HepG2 (cell line): Measurements from ENCODE around the gene ZNF597. TPM values are rescaled to one million over a fixed set of nuclear protein-coding genes. Genes with fewer than 3 reads are reported as not detected.

Experiments used
- EEA1 ChIP-seq: sonication (generic); formaldehyde crosslinking; IDR thresholded peaks from 2 replicates; pipeline ENCODE4 v1.5.1; 2020; ENCODE audit warnings: mild to moderate bottlenecking, missing genetic modification reagents, borderline replicate concordance
- FOSL1 ChIP-seq: sonication (generic); formaldehyde crosslinking; IDR thresholded peaks from 2 replicates; pipeline ENCODE4 v1.9.0; 2021; ENCODE audit warnings: missing genetic modification reagents, borderline replicate concordance
- GPN1 ChIP-seq: sonication (generic); formaldehyde crosslinking; IDR thresholded peaks from 2 replicates; pipeline ENCODE4 v1.5.1; 2020; ENCODE audit warnings: missing genetic modification reagents, borderline replicate concordance
- HNRNPL ChIP-seq: fragments of 200-400 bp; formaldehyde crosslinking; IDR thresholded peaks from 2 replicates; pipeline ENCODE4 v1.6.1; 2017; ENCODE audit warnings: mild to moderate bottlenecking, low read depth, low read length
- KMT2A ChIP-seq: sonication (generic); formaldehyde crosslinking; IDR thresholded peaks from 2 replicates; pipeline ENCODE4 v1.4.0; 2020; ENCODE audit warnings: missing genetic modification reagents
- NKX3-1 ChIP-seq: sonication (generic); formaldehyde crosslinking; IDR thresholded peaks from 2 replicates; pipeline ENCODE4 v1.5.0; 2020; ENCODE audit warnings: missing genetic modification reagents
- RFXAP ChIP-seq: sonication (generic); formaldehyde crosslinking; IDR thresholded peaks from 2 replicates; pipeline ENCODE4 v1.4.0; 2020; ENCODE audit warnings: missing genetic modification reagents, borderline replicate concordance
- SATB2 ChIP-seq: sonication (generic); formaldehyde crosslinking; IDR thresholded peaks from 2 replicates; pipeline ENCODE4 v1.5.0; 2020; ENCODE audit warnings: missing genetic modification reagents
- SOX13 ChIP-seq, 3 experiments: fragments of 450-650 bp in 1 of 3; sonication (generic) in 1 of 3; formaldehyde crosslinking in 1 of 3; IDR thresholded peaks in 2 of 3; conservative IDR thresholded peaks in 1 of 3; 2 replicates each; pipeline versions ENCODE4 v1.5.0 to v1.6.1; 2016 to 2020; ENCODE audit warnings: antibody characterized with exemption in 1 of 3, mild to moderate bottlenecking in 1 of 3, missing compliant biosample characterization in 1 of 3, missing genetic modification reagents in 1 of 3, moderate library complexity in 1 of 3
- ZNF678 ChIP-seq: sonication (generic); formaldehyde crosslinking; IDR thresholded peaks from 2 replicates; pipeline ENCODE4 v1.4.0; 2020; ENCODE audit warnings: mild to moderate bottlenecking, missing genetic modification reagents
- ZNF790 ChIP-seq: sonication (generic); formaldehyde crosslinking; IDR thresholded peaks from 2 replicates; pipeline ENCODE4 v1.8.0; 2022; ENCODE audit warnings: missing genetic modification reagents, mild to moderate bottlenecking, borderline replicate concordance
- ZNF883 ChIP-seq: sonication (generic); formaldehyde crosslinking; IDR thresholded peaks from 2 replicates; pipeline ENCODE4 v1.5.1; 2020; ENCODE audit warnings: mild to moderate bottlenecking, missing genetic modification reagents; ENCODE audit errors: not compliant biosample characterization
- polyA plus RNA-seq, 8 experiments: library from polyadenylated mRNA; depleted of rRNA in 3 of 8; stranded (reverse) in 7 of 8; unstranded in 1 of 8; fragments of >200 nt; fragmentation: Illumina TruSeq in 4 of 8; extraction: Trizol in 4 of 8; gene quantifications; 2 replicates each; pipeline versions ENCODE4 v1.2.1 to v1.2.3, GENCODE V29; 2011 to 2016; ENCODE audit warnings: low read depth in 4 of 8, missing spikeins in 1 of 8, mixed read lengths in 1 of 8; ENCODE audit not compliant: insufficient read depth in 1 of 8
- total RNA-seq, 5 experiments: library from RNA; depleted of rRNA; stranded (reverse); fragments of >200 nt; fragmentation: Illumina TruSeq; extraction: Trizol; gene quantifications; 2 replicates each; pipeline ENCODE4 v1.2.3, GENCODE V29; 2016; ENCODE audit warnings: low read depth in 1 of 5
- TF ChIP-seq, protein P1 (sequence below): IDR thresholded peaks from 2 replicates; pipeline ENCODE4 v1.6.1; 2016; ENCODE audit warnings: missing genetic modification reagents, missing compliant biosample characterization
- TF ChIP-seq, protein P2 (sequence below): sonication (generic); formaldehyde crosslinking; IDR thresholded peaks from 2 replicates; pipeline ENCODE4 v1.8.0; 2022; ENCODE audit warnings: missing genetic modification reagents, mild to moderate bottlenecking, inconsistent platforms, borderline replicate concordance
- TF ChIP-seq, protein P3 (sequence below): sonication (generic); formaldehyde crosslinking; IDR thresholded peaks from 2 replicates; pipeline ENCODE4 v1.4.0; 2020; ENCODE audit warnings: low read depth, missing genetic modification reagents
- TF ChIP-seq, protein P4 (sequence below): IDR thresholded peaks from 2 replicates; pipeline ENCODE4 v1.6.1; 2016
- TF ChIP-seq, protein P5 (sequence below): sonication (generic); formaldehyde crosslinking; IDR thresholded peaks from 2 replicates; pipeline ENCODE4 v1.5.0; 2020; ENCODE audit warnings: mild to moderate bottlenecking, missing genetic modification reagents

The ZNF597 gene
- total and polyA plus RNA-seq, 2 of the 13 experiments (the other 11 are each of a cell fraction or from before 2014, with no cell fraction given), result 1.3 to 2.4 TPM

DNA sequence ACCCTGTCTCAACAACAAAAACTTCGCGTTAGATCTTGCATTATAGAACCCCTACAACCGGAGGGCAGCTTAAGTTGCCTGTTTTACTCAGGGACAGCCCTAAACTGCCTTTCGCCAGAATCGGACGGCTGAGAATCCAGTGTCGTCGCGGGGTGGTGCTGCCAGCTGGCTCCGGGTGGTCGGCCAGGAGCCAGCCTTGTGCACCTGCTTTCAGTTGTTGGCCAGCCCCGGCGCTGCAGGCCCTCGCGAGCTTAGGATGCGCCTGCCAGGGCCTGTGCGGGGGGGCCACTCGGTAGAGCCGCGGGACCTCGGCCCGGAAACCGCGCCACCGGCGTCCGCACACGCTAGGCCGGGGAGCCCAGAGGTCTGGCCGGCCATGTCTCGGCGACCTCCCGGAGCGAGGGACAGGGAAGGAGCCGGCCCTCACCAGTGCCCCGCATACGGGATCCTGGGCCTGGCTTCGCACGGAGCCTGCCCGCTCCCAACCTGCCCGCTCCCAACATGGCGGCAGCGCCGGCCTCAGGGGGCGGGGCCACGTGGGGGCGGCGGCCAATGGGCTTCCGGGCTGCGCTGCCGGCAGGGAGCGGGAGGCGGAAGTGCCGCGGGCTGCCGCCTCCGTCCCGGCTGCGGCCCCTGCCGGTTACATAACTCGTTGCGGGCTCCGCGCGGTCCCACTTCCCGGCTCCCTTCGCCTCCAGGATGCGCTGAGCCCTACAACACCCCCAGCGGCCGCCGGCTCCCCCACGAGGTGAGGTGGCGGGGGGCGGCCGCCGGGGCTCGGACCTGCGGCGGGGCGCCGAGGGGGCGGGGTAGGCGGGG, 14.3 kb upstream of the ZNF597 start (continued):
- 0 out of 2 replicates have a peak, but pooled peaks have one; percentile 33 for TF ChIP-seq HNRNPL
- TF ChIP-seq, protein P1, sequence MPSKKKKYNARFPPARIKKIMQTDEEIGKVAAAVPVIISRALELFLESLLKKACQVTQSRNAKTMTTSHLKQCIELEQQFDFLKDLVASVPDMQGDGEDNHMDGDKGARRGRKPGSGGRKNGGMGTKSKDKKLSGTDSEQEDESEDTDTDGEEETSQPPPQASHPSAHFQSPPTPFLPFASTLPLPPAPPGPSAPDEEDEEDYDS (CRISPR knock-in tag), result 0 out of 2 replicates have a peak, but pooled peaks have one; percentile 23
- TF ChIP-seq, protein P2, sequence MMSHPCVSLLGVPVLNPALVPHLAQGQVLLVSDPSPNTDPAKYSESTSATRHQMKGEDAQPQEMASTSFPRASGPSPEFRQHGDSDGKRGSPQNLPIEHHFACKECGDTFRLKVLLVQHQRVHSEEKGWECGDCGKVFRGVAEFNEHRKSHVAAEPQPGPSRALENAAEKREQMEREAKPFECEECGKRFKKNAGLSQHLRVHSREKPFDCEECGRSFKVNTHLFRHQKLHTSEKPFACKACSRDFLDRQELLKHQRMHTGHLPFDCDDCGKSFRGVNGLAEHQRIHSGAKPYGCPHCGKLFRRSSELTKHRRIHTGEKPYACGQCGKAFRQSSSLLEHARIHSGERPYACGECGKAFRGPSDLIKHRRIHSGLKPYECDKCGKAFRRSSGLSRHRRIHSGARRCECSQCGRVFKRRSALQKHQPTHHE (CRISPR knock-in tag), result no peak
- 0 out of 2 replicates have a peak, but pooled peaks have one; percentile 60 for TF ChIP-seq ZNF790 (CRISPR knock-in tag)
- peak; percentile 73; the same call in 1 of the 2 replicates for TF ChIP-seq RFXAP
- TF ChIP-seq ZNF883 (CRISPR knock-in tag), result peak; percentile 74
- TF ChIP-seq NKX3-1 (CRISPR knock-in tag), result peak; percentile 92
- TF ChIP-seq SOX13 (IDR thresholded peaks at IDR 0.05), result no peak
- TF ChIP-seq SOX13 (CRISPR knock-in tag; conservative IDR thresholded peaks at IDR 0.05 in 1 of 2, IDR thresholded peaks at IDR 0.05 in 1 of 2), result peak; percentile 29 to 37; a peak in 1 of 4 replicates
- peak; percentile 77 for TF ChIP-seq KMT2A (CRISPR knock-in tag)
- no peak for TF ChIP-seq EEA1 (CRISPR knock-in tag)
- TF ChIP-seq GPN1, result no peak
- no peak; the same call in 1 of the 2 replicates for TF ChIP-seq ZNF678
- peak; percentile 18; the same call in 1 of the 2 replicates for TF ChIP-seq FOSL1 (CRISPR knock-in tag)
- TF ChIP-seq, protein P3, sequence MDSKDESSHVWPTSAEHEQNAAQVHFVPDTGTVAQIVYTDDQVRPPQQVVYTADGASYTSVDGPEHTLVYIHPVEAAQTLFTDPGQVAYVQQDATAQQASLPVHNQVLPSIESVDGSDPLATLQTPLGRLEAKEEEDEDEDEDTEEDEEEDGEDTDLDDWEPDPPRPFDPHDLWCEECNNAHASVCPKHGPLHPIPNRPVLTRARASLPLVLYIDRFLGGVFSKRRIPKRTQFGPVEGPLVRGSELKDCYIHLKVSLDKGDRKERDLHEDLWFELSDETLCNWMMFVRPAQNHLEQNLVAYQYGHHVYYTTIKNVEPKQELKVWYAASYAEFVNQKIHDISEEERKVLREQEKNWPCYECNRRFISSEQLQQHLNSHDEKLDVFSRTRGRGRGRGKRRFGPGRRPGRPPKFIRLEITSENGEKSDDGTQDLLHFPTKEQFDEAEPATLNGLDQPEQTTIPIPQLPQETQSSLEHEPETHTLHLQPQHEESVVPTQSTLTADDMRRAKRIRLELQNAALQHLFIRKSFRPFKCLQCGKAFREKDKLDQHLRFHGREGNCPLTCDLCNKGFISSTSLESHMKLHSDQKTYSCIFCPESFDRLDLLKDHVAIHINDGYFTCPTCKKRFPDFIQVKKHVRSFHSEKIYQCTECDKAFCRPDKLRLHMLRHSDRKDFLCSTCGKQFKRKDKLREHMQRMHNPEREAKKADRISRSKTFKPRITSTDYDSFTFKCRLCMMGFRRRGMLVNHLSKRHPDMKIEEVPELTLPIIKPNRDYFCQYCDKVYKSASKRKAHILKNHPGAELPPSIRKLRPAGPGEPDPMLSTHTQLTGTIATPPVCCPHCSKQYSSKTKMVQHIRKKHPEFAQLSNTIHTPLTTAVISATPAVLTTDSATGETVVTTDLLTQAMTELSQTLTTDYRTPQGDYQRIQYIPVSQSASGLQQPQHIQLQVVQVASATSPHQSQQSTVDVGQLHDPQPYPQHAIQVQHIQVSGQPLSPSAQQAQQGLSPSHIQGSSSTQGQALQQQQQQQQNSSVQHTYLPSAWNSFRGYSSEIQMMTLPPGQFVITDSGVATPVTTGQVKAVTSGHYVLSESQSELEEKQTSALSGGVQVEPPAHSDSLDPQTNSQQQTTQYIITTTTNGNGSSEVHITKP (CRISPR knock-in tag), result no peak
- TF ChIP-seq, protein P4, sequence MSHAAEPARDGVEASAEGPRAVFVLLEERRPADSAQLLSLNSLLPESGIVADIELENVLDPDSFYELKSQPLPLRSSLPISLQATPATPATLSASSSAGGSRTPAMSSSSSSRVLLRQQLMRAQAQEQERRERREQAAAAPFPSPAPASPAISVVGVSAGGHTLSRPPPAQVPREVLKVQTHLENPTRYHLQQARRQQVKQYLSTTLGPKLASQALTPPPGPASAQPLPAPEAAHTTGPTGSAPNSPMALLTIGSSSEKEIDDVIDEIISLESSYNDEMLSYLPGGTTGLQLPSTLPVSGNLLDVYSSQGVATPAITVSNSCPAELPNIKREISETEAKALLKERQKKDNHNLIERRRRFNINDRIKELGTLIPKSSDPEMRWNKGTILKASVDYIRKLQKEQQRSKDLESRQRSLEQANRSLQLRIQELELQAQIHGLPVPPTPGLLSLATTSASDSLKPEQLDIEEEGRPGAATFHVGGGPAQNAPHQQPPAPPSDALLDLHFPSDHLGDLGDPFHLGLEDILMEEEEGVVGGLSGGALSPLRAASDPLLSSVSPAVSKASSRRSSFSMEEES (CRISPR knock-in tag), result 0 out of 2 replicates have a peak, but pooled peaks have one; percentile 36
- TF ChIP-seq, protein P5, sequence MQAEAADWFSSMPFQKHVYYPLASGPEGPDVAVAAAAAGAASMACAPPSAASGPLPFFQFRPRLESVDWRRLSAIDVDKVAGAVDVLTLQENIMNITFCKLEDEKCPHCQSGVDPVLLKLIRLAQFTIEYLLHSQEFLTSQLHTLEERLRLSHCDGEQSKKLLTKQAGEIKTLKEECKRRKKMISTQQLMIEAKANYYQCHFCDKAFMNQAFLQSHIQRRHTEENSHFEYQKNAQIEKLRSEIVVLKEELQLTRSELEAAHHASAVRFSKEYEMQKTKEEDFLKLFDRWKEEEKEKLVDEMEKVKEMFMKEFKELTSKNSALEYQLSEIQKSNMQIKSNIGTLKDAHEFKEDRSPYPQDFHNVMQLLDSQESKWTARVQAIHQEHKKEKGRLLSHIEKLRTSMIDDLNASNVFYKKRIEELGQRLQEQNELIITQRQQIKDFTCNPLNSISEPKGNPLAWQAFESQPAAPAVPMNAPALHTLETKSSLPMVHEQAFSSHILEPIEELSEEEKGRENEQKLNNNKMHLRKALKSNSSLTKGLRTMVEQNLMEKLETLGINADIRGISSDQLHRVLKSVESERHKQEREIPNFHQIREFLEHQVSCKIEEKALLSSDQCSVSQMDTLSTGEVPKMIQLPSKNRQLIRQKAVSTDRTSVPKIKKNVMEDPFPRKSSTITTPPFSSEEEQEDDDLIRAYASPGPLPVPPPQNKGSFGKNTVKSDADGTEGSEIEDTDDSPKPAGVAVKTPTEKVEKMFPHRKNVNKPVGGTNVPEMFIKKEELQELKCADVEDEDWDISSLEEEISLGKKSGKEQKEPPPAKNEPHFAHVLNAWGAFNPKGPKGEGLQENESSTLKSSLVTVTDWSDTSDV (CRISPR knock-in tag), result no peak
- TF ChIP-seq SATB2 (CRISPR knock-in tag), result 0 out of 2 replicates have a peak, but pooled peaks have one; percentile 52
